ENCODE measurements around the gene TCOF1.

TCOF1 gene

GRCh38 chr5:150326707-150327106, 30.8 kb upstream of the TCOF1 start:
- DNase-seq: no peak

GRCh38 chr5:150327139-150327538, 30.4 kb upstream of the TCOF1 start:
- DNase-seq: no peak

GRCh38 chr5:150328515-150328914, 29.0 kb upstream of the TCOF1 start:
- no peak for DNase-seq

GRCh38 chr5:150329038-150329437, 28.5 kb upstream of the TCOF1 start:
- DNase-seq: no peak

DNA sequence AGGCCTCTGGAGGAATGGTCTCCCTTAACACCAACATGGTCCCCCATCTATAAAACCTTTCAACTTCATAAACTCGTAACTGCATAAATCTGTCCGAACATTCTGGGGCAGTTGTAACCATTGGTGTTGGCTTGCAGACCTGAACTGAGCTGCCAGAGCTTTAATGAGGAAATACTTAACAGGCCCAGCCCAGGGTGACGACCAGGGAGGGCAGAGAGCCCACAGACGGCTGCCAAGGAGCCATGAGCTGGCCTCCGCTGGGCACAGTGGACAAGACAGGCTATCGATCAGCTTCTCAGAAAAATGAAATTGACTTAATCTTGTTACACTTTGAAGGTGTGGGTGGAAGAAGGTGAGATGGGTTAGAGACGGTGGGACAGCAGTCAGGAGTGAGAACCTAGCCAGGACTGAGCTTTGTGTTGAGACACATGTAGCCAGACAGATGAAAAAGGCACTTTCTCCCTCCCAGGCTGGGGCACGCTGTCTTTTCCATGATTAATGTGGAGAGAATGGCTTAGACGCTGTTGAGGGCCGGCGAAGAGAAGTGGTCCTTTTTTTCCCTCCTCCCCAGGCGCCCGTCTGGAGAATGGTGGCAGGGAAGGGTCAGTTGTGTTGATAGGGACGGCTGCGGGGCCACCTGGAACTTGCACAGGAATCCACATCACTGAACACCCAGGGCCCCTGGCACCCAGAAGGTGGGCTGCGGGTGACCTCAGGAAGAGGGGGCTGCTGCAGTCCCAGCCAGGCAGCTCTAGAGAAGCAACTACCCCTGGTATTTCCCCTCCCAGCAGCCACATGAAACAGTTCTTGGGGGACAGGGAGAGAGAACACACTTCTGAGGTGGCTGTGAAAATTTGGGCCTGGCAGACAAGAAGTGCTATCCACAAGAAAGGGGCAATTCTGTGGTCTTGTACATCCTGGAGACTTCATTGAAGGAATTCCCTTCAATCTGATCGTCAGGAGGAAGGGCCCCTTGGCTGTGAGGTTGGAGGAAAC, 27.3 kb upstream of the TCOF1 start:
- DNase-seq: no peak

GRCh38 chr5:150333400-150333799, 24.1 kb upstream of the TCOF1 start:
- no peak for DNase-seq

DNA sequence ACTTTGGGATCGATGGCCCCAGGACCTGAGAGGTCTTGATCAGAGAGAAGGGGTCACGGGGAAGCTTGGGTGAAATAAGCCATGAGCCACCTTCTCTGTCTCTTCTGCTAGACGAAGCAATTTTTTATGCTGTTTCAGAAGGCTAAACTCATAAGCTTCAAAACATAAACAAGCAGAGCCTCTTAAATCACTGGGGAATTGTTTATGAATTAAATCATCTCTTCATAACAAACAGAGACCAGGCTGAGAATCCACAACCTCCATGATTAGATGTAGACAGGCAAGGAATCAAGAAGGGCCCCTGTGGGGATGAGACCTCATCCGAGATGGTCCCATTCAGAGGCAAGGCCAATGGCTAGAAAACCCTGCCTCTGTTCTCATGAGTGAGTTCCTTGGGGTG, 21.7 kb upstream of the TCOF1 start:
- DNase-seq: no peak

DNA sequence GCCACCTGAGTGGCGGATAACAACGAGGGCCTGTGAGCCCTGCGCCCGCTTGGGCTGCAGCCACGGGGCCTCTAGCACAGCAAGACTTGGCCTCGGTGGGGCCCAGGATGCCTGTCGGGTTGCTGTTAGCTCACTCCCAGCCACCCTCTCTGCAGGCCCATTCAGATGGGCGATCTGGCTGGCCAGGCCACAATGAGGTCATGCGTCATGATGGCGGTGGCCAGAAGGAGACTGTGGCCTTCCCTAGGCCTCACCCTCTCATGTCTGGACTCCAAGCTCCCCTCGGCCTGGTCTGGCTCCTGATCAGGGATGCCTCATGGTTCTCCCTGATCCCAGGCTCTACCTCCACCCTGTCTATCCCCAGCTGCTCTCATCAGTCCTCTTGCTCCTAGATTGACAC, 19.0 kb upstream of the TCOF1 start:
- no peak for DNase-seq

DNA sequence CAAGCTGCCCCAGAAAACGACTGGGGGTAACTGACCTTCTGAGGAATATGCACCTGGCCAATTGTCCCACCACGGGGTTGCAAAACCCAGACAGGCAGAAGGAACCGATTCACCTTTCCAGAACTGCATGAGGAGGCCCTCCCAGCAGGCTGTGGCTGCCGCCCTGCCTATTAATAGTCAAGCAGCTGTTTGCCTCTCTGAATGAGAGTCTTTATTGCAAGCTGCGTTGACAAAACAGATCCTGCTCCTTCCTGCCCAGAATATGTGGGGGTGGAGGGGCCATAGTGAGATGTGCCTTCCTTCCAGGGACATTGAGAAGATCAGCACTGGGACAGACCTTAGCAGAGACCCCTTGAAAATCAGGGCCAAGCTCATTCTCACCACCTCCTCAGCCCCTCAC, 18.3 kb upstream of the TCOF1 start:
- DNase-seq: no peak

DNA sequence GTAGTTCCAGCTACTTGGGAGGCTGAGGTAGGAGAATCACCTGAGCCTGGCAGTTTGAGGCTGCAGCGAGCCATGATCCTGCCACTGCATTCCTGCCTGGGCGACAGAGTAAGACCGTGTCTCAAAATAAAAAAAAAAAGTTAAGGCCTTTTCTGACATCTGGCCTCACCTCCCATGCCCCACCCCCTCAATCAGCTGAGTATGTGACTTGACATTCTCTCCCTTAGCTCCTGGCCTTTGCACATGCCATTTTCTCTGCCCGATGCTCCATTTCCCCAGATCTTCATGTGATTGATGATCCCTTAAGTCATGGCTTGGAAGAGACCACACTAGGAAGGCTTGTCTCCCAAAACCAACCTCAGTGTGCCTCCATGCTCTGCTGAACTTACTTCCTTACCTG, 17.7 kb upstream of the TCOF1 start:
- no peak for DNase-seq

- no peak for DNase-seq
These were observed 16.8 kb upstream of the TCOF1 start for GRCh38 chr5:150340614-150341255.

DNA sequence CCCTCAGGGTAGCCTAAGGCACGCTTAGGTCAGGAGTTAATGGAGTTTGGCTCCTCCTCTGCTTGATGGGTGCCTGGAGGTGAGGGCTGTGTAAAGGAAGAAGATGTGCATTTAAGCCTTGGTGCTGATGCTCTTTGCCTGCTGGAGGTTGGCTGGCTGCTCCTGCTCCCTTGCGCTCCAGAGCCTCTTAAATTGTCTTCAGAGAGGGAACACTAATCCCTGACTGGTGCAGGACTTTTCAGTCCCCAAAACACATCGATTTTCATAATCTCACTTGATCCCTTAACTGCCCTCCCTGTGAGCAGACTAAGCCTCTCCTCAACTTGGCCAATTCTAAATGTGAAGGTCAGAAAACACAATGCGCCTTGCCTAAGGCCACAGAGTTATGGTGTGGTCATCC, 16.2 kb upstream of the TCOF1 start:
- no peak for DNase-seq

DNA sequence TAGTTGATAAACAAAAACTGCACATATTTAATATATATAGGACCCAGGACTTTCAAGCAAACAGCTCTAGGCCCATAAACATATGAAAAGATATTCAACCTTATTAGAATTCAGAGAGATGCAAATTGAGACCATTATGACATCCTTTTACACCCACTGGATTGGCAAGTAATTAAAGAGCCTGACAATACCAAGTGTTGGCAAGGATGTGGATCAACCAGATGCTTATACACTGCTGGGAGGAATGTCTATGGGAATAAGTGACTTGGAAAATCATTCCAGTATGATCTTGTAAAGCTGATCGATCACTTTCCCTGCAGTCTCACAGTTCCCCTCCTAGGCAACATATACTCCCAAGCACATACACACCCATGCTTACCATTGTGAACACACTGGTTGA, 15.5 kb upstream of the TCOF1 start:
- DNase-seq: no peak

DNA sequence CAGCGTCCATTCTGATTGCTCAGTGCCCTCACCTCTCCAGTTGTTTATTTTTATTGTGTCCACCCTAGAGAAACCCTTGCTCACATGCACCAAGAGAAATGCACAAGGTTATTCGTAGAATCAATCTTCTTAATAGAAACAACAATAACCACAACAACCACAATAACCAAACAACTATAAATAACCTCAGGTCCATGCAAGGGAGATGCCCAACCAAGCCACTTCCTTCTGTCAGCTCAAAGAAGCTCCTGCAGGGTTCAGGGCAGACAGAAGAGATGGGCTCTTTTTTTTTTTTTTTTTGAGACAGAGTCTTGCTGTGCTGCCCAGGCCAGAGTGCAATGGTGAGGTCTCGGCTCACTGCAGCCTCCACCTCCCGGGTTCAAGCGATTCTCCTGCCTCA, 14.9 kb upstream of the TCOF1 start:
- no peak for DNase-seq

- no peak for DNase-seq
These were observed 13.4 kb upstream of the TCOF1 start for GRCh38 chr5:150343994-150344631.

- no peak for DNase-seq
These were observed 11.8 kb upstream of the TCOF1 start for GRCh38 chr5:150345716-150346115.

DNA sequence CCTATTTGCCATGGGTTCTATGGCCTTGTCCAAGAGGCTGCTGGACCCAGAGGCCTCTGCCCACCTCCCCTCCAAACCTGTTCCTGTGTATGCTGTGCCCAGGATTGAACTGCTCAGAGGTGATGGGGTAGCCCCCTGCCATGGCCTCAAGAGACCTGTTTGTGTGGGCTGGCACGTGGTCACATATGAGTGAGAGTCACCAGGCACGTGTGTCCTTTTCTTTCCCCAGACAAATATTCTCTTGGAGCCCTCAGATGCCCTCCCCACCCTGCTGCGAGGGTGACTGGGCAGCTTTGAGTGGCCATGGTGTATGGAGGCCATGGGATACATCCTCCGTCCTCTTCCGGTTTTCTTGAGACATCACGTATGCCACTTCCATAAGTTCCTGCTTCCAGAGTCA, 10.9 kb upstream of the TCOF1 start:
- no peak for DNase-seq

DNA sequence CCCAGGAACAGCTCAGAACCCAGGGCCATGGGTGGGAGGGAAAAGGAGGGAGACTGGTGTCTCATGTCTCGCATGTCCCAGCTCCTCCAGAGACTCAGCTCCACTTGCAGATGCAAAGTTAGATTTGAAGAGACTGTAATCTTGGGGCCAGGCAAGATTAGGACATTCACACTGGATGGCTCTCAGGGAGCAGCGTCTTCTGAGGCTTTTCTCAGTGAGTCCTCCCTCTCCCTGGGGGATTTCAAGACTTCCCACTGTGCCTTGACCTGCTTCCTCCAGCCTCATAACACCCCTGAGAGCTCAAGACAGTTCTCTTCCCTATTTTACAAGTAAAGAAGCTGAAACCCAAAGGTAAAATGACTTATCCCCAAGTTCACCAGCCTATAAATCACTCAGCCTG, 10.5 kb upstream of the TCOF1 start:
- DNase-seq: no peak

DNA sequence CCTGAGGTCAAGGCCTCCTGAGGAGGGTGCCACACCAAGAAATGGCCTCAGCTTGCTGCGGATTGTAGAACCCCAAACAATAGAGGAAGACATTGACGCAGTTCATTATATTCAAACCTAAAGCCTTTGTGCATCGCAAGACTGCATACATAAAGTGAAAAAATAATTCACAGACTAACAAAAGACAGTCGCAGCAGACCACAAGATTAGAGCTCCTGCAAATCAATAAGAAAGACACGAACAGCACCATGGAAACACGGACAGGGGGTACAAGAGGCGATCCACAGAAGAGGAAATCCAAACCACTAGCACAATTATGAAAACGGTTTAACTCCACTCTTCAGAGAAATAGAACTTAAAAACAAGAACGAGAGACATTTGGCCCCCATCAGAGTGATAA, 10.0 kb upstream of the TCOF1 start:
- DNase-seq: no peak

DNA sequence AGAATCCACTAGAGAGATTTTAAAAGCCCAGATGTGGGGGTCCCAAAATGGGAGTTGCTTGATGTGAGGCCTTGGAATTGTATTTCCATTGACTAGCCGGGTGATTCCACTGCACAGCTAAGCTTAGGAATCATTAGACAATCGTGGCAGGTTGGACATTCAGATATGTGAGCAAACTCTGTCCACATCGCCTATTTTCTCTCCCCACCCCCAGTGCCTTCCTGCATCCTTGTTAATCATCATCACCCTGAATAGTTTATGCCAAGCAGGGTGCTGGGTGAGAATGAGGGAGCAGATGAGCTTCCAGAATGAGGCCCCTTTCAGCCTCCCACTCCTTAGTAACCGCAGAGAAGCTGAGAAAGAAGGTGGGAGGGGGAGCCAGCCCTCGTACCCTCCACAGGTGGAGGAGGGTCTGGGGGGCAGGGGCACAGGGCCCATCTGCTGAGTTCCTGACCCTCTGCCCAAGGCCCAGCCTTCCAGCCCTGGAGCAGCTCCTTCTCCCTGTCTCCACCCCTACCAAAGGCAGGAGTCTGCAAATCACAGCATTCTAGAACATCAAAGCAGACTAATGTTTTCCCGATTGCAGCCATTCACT, 7.7 kb upstream of the TCOF1 start:
- DNase-seq: no peak

GRCh38 chr5:150350524-150351344, 6.8 kb upstream of the TCOF1 start:
- peak; percentile 56 to 65 for DNase-seq

DNA sequence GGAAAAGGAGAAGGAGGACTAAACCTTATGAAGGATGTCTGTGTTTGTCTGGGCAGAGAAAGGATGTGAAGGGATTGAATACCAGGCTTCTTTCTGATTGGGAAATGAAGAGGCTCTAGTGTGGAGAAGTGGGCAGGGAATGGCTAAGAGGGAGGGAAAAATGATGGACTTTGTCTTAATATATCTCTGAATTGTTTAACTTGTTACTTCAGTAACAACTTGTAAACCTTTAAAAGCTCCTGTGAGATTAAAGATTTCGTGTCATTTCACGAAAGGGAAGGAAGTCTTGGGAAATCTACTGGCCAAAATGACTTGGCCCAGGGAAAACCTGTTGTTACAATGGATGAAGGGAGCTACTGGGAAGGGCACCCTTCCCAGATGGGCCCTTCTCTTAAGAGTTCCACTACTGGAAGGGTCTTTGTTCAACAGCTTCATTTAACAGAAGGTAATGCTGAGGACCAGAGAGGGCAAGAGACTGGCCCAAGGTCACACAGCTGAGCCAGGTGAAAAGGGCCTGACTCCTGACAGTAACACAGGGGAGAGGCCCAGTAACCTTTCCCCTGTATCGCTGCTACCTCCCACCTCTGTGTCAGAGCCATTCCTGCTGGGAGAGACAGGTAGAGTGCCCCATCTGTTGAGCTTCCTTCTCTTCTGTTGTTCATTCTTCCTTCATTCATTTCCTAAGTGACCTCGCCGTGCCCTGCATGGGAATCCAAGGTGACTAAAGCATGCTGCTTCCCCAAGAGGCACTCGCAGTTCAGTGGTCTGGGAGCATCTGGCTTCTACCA, 5.1 kb upstream of the TCOF1 start:
- DNase-seq: no peak

Measured in activated CD4-positive, alpha-beta T cell treated with anti-CD3 and anti-CD28 coated beads, Interleukin-2, amount 50 U/mL, for 48 hours (primary cell).